K562 (cell line): Measurements from ENCODE around the gene JAG2. TPM values are rescaled to one million over a fixed set of nuclear protein-coding genes. Genes with fewer than 3 reads are reported as not detected.

Source experiments
- ZKSCAN8 ChIP-seq: fragments of 200-800 bp; sonication (Bioruptor generic); IDR thresholded peaks from 2 replicates; pipeline ENCODE4 v1.6.1; 2016; ENCODE audit warnings: missing genetic modification characterization, missing compliant biosample characterization
- polyA plus RNA-seq, 8 experiments: library from polyadenylated mRNA; depleted of rRNA in 4 of 8; stranded (reverse) in 5 of 8; unstranded in 3 of 8; fragments of >200 nt; fragmentation: Nextera tagmentation in 2 of 8; fragmentation: Illumina TruSeq in 1 of 8; extraction: Ambion mirVana in 2 of 8; extraction: Trizol in 1 of 8; gene quantifications; 2 replicates each; pipeline versions ENCODE4 v1.2.1 to v1.2.3, GENCODE V29; 2011 to 2014; ENCODE audit warnings: inconsistent platforms in 1 of 8, missing spikeins in 1 of 8
- total RNA-seq, 7 experiments: library from RNA; depleted of rRNA in 6 of 7; stranded (reverse); fragments of >200 nt in 6 of 7; fragmentation: Illumina TruSeq in 2 of 7; extraction: Trizol in 2 of 7; gene quantifications; 2 replicates each; pipeline versions ENCODE4 v1.2.1 to v1.2.3, GENCODE V29; 2011 to 2021; ENCODE audit warnings: low replicate concordance in 1 of 7
- TF ChIP-seq, protein P1 (sequence below), 2 experiments: fragments of 450-650 bp; formaldehyde crosslinking in 1 of 2; IDR thresholded peaks; 2 replicates each; pipeline versions ENCODE4 v1.4.0 to v1.6.1; 2014 to 2020; ENCODE audit warnings: mild to moderate bottlenecking in 2 of 2, borderline replicate concordance in 1 of 2, low read depth in 1 of 2

The JAG2 gene
- total and polyA plus RNA-seq, 9 of the 15 experiments (the other 6 are each of a cell fraction or from before 2014, with no cell fraction given) = 0.25 to 48.4 (median 8.6) TPM

DNA sequence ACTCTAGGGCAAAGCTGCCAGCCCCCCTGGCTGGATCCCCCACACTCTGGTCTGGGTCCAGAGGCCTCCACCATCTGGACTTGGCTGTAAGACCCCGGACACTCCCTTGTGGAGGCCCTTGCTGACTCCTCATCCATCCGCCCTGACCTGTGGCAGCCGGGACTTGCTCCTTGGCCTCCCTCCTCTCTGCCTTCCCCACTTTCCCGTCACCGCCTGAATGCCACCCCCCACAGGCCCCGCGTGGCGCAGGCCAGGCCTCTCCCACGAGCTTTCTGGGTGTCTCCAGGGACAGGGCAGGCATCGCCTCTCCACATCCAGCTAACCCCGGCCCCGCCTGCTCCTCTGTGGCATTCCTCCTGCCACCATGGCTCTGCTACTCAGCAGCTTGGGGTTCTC, 14.1 kb downstream of the JAG2 start (continued):
- TF ChIP-seq, protein P1, sequence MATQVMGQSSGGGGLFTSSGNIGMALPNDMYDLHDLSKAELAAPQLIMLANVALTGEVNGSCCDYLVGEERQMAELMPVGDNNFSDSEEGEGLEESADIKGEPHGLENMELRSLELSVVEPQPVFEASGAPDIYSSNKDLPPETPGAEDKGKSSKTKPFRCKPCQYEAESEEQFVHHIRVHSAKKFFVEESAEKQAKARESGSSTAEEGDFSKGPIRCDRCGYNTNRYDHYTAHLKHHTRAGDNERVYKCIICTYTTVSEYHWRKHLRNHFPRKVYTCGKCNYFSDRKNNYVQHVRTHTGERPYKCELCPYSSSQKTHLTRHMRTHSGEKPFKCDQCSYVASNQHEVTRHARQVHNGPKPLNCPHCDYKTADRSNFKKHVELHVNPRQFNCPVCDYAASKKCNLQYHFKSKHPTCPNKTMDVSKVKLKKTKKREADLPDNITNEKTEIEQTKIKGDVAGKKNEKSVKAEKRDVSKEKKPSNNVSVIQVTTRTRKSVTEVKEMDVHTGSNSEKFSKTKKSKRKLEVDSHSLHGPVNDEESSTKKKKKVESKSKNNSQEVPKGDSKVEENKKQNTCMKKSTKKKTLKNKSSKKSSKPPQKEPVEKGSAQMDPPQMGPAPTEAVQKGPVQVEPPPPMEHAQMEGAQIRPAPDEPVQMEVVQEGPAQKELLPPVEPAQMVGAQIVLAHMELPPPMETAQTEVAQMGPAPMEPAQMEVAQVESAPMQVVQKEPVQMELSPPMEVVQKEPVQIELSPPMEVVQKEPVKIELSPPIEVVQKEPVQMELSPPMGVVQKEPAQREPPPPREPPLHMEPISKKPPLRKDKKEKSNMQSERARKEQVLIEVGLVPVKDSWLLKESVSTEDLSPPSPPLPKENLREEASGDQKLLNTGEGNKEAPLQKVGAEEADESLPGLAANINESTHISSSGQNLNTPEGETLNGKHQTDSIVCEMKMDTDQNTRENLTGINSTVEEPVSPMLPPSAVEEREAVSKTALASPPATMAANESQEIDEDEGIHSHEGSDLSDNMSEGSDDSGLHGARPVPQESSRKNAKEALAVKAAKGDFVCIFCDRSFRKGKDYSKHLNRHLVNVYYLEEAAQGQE (IDR thresholded peaks at IDR 0.05; ENCODE audit: borderline replicate concordance) = no peak
- TF ChIP-seq, protein P1 (CRISPR knock-in tag; IDR thresholded peaks at IDR 0.05; ENCODE audit: low read depth) = no peak
- TF ChIP-seq ZKSCAN8 (CRISPR knock-in tag) = no peak
